HEK293 (cell line): Measurements from ENCODE around the gene COQ7.

Experiments
- CTCF ChIA-PET: fragments of 350-600 bp; formaldehyde crosslinking; extraction: SDS; loops from one replicate; lab custom pipeline; 2021; ENCODE audit warnings: antibody characterized with exemption; lab: Yijun Ruan, JAX
- POLR2A ChIA-PET: fragments of 300-600 bp; formaldehyde crosslinking; extraction: SDS; loops from one replicate; lab custom pipeline; 2020; ENCODE audit warnings: antibody characterized with exemption, inconsistent platforms; lab: Yijun Ruan, JAX
- H3K27ac ChIP-seq: fragments of 200-500 bp; sonication (Bioruptor generic); 2 replicates; pipeline ENCODE4 v1.5.1; 2014; ENCODE audit warnings: low read depth, low read length, control low read depth, inconsistent platforms; ENCODE audit errors: extremely low read depth
- H3K36me3 ChIP-seq, 2 experiments: fragments of 200-500 bp in 1 of 2; sonication (Bioruptor generic) in 1 of 2; 1 replicate in 1 of 2; 2 replicates in 1 of 2; pipeline ENCODE4 v1.5.1; 2014 to 2017; ENCODE audit warnings: inconsistent platforms in 2 of 2, low read length in 2 of 2; ENCODE audit not compliant: control insufficient read depth in 2 of 2, insufficient read depth in 1 of 2
- H3K4me1 ChIP-seq: fragments of 200-500 bp; sonication (Bioruptor generic); 2 replicates; pipeline ENCODE4 v1.5.1; 2014; ENCODE audit warnings: mild to moderate bottlenecking, low read length, inconsistent platforms; ENCODE audit not compliant: control insufficient read depth, insufficient read depth
- H3K4me3 ChIP-seq: 2 replicates; pipeline ENCODE4 v1.5.1; 2011; ENCODE audit warnings: low read depth, mild to moderate bottlenecking, control low read depth, low read length, moderate library complexity
- H3K9me3 ChIP-seq: fragments of 200-500 bp; sonication (Bioruptor generic); 2 replicates; pipeline ENCODE4 v1.5.1; 2014; ENCODE audit warnings: low read depth, low read length, inconsistent platforms; ENCODE audit not compliant: control insufficient read depth, insufficient read depth
- EGR2 ChIP-seq: fragments of 450-650 bp; formaldehyde crosslinking; IDR thresholded peaks from 2 replicates; pipeline ENCODE4 v1.5.1; 2016; ENCODE audit warnings: low read depth, missing biosample characterization, missing genetic modification characterization
- MEIS1 ChIP-seq: sonication (generic); formaldehyde crosslinking; IDR thresholded peaks from 2 replicates; pipeline ENCODE4 v1.8.1; 2022; ENCODE audit warnings: missing genetic modification reagents, mild to moderate bottlenecking, borderline replicate concordance
- OSR2 ChIP-seq: fragments of 450-650 bp; formaldehyde crosslinking; IDR thresholded peaks from 2 replicates; pipeline ENCODE4 v1.5.1; 2016; ENCODE audit warnings: missing biosample characterization, missing genetic modification characterization
- PRDM1 ChIP-seq: fragments of 450-650 bp; formaldehyde crosslinking; IDR thresholded peaks from 2 replicates; pipeline ENCODE4; 2016; ENCODE audit warnings: missing biosample characterization, missing genetic modification characterization
- SCRT1 ChIP-seq: fragments of 450-650 bp; formaldehyde crosslinking; IDR thresholded peaks from 2 replicates; pipeline ENCODE4 v1.5.1; 2016; ENCODE audit warnings: missing biosample characterization, missing genetic modification characterization, borderline replicate concordance
- TRIM28 ChIP-seq: IDR thresholded peaks from 2 replicates; pipeline ENCODE4 v1.6.1; 2011; ENCODE audit warnings: low read length, control low read depth, borderline replicate concordance
- ZBTB1 ChIP-seq: fragments of 450-650 bp; formaldehyde crosslinking; IDR thresholded peaks from 2 replicates; pipeline ENCODE4 v1.5.1; 2016; ENCODE audit warnings: missing biosample characterization, missing genetic modification characterization
- ZBTB48 ChIP-seq: fragments of 450-650 bp; formaldehyde crosslinking; IDR thresholded peaks from 2 replicates; pipeline ENCODE4 v1.5.1; 2016; ENCODE audit warnings: missing biosample characterization, missing genetic modification characterization
- ZFHX2 ChIP-seq: fragments of 450-650 bp; formaldehyde crosslinking; conservative IDR thresholded peaks from 2 replicates; pipeline ENCODE4 v1.5.1; 2016; ENCODE audit warnings: missing biosample characterization, missing genetic modification characterization
- ZNF202 ChIP-seq: fragments of 450-650 bp; formaldehyde crosslinking; IDR thresholded peaks from 2 replicates; pipeline ENCODE4 v1.5.1; 2016; ENCODE audit warnings: missing biosample characterization, missing genetic modification characterization, borderline replicate concordance
- ZNF24 ChIP-seq: fragments of 450-650 bp; formaldehyde crosslinking; IDR thresholded peaks from 2 replicates; pipeline ENCODE4 v1.5.1; 2016; ENCODE audit warnings: missing biosample characterization, missing genetic modification characterization
- ZNF311 ChIP-seq: fragments of 450-650 bp; formaldehyde crosslinking; IDR thresholded peaks from 2 replicates; pipeline ENCODE4 v1.5.1; 2017; ENCODE audit warnings: missing biosample characterization, missing genetic modification characterization, borderline replicate concordance
- ZNF354C ChIP-seq: fragments of 450-650 bp; formaldehyde crosslinking; IDR thresholded peaks from 2 replicates; pipeline ENCODE4 v1.5.1; 2016; ENCODE audit warnings: missing biosample characterization, missing genetic modification characterization, low read depth, borderline replicate concordance
- ZNF394 ChIP-seq: fragments of 450-650 bp; formaldehyde crosslinking; IDR thresholded peaks from 2 replicates; pipeline ENCODE4 v1.5.1; 2016; ENCODE audit warnings: missing biosample characterization, missing genetic modification characterization, mild to moderate bottlenecking, moderate library complexity, borderline replicate concordance
- ZNF596 ChIP-seq: fragments of 450-650 bp; IDR thresholded peaks from 2 replicates; pipeline ENCODE4 v1.5.0; 2018; ENCODE audit warnings: missing biosample characterization, mild to moderate bottlenecking, missing genetic modification characterization, moderate library complexity
- ZSCAN23 ChIP-seq: fragments of 450-650 bp; formaldehyde crosslinking; IDR thresholded peaks from 2 replicates; pipeline ENCODE4 v1.5.1; 2016; ENCODE audit warnings: missing biosample characterization, missing genetic modification characterization
- TF ChIP-seq, protein P1 (sequence below): fragments of 450-650 bp; formaldehyde crosslinking; IDR thresholded peaks from 2 replicates; pipeline ENCODE4 v1.5.1; 2016; ENCODE audit warnings: missing biosample characterization, missing genetic modification characterization
- TF ChIP-seq, protein P2 (sequence below): fragments of 450-650 bp; formaldehyde crosslinking; IDR thresholded peaks from 2 replicates; pipeline ENCODE4 v1.5.1; 2016; ENCODE audit warnings: missing biosample characterization, missing genetic modification characterization
- TF ChIP-seq, protein P3 (sequence below): fragments of 450-650 bp; formaldehyde crosslinking; IDR thresholded peaks from 2 replicates; pipeline ENCODE4; 2016; ENCODE audit warnings: missing biosample characterization, missing genetic modification characterization
- TF ChIP-seq, protein P4 (sequence below): IDR thresholded peaks from 2 replicates; pipeline ENCODE4 v1.6.1; 2011; ENCODE audit warnings: mild to moderate bottlenecking, low read depth, low read length, borderline replicate concordance
- TF ChIP-seq, protein P5 (sequence below): fragments of 450-650 bp; IDR thresholded peaks from 2 replicates; pipeline ENCODE4 v1.5.1; 2018; ENCODE audit warnings: missing biosample characterization, missing genetic modification characterization
- TF ChIP-seq, protein P6 (sequence below): fragments of 450-650 bp; formaldehyde crosslinking; IDR thresholded peaks from 2 replicates; pipeline ENCODE4 v1.5.1; 2017; ENCODE audit warnings: missing biosample characterization, missing genetic modification characterization
- TF ChIP-seq, protein P7 (sequence below): fragments of 450-650 bp; formaldehyde crosslinking; IDR thresholded peaks from 2 replicates; pipeline ENCODE4 v1.5.1; 2016; ENCODE audit warnings: missing biosample characterization, missing genetic modification characterization

The COQ7 gene

DNA sequence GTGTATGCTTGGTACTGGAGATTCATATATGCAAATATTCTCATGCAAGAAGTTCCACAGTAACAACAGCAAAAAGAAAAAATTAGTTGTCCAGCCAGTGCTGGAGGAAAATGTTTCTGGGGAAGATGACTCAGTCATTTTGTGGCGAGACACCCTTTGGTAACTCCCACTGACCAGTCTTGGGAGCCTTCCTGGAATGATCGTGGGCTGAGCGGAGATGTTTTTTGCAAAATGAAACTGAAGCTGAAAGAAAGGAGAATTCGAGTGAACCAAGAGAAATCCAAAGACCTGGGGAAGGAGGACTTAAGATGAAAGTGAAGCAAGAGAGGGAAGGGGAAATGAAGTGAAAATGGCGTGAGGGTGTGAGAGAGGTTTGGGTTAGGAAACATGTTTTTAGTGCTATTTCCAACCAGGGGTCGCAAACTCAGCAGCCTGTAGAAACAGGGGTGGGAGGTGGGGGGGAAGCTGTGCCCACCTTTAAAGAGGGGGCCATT is 51.6 kb downstream of the COQ7 start:
- H3K9me3 ChIP-seq = no peaks in the 10 kb centered on the region
- H3K27ac ChIP-seq = 0 out of 2 replicates have a peak overlapping the region, but pooled peaks have one; percentile 25
- ChIA-PET CTCF (interaction anchor here (0.6 to 2.4 kb wide), 5 partner anchors 32 to 66 kb away, joined by 3 to 11 read pairs (median 3); no protein-coding TSS in a partner anchor), POLR2A (interaction anchor here (0.6 kb wide), 1 partner anchor 49 kb away, joined by 3 read pairs; no protein-coding TSS in a partner anchor)
- TF ChIP-seq, protein P1, sequence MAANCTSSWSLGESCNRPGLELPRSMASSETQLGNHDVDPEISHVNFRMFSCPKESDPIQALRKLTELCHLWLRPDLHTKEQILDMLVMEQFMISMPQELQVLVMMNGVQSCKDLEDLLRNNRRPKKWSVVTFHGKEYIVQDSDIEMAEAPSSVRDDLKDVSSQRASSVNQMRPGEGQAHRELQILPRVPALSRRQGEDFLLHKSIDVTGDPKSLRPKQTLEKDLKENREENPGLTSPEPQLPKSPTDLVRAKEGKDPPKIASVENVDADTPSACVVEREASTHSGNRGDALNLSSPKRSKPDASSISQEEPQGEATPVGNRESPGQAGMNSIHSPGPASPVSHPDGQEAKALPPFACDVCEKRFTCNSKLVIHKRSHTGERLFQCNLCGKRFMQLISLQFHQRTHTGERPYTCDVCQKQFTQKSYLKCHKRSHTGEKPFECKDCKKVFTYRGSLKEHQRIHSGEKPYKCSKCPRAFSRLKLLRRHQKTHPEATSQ (tag by site-specific recombination) = no peak
- TF ChIP-seq, protein P2, sequence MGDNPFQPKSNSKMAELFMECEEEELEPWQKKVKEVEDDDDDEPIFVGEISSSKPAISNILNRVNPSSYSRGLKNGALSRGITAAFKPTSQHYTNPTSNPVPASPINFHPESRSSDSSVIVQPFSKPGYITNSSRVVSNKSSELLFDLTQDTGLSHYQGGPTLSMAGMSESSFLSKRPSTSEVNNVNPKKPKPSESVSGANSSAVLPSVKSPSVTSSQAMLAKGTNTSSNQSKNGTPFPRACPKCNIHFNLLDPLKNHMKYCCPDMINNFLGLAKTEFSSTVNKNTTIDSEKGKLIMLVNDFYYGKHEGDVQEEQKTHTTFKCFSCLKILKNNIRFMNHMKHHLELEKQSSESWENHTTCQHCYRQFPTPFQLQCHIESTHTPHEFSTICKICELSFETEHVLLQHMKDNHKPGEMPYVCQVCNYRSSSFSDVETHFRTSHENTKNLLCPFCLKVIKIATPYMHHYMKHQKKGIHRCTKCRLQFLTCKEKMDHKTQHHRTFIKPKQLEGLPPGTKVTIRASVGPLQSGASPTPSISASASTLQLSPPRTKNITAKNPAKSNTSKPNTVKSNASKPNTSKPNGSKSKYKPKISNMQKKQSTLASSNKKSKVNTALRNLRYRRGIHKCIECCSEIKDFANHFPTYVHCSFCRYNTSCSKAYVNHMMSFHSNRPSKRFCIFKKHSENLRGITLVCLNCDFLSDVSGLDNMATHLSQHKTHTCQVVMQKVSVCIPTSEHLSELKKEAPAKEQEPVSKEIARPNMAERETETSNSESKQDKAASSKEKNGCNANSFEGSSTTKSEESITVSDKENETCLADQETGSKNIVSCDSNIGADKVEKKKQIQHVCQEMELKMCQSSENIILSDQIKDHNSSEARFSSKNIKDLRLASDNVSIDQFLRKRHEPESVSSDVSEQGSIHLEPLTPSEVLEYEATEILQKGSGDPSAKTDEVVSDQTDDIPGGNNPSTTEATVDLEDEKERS = no peak
- TF ChIP-seq SCRT1 (no peak), ZBTB1 (tag by site-specific recombination) (no peak), EGR2 (tag by site-specific recombination) (peak; percentile 77), ZNF354C (tag by site-specific recombination) (no peak), MEIS1 (CRISPR knock-in tag) (no peak), ZNF394 (tag by site-specific recombination) (no peak), ZNF596 (tag by site-specific recombination) (no peak), ZBTB48 (tag by site-specific recombination) (no peak), PRDM1 (tag by site-specific recombination) (peak; percentile 95), ZNF24 (no peak), ZNF202 (tag by site-specific recombination) (no peak), TRIM28 (no peak), OSR2 (tag by site-specific recombination) (no peak), ZFHX2 (tag by site-specific recombination) (peak; percentile 53; the same call in 1 of the 2 replicates), ZNF311 (tag by site-specific recombination) (no peak), ZSCAN23 (tag by site-specific recombination) (no peak)
- TF ChIP-seq, protein P3, sequence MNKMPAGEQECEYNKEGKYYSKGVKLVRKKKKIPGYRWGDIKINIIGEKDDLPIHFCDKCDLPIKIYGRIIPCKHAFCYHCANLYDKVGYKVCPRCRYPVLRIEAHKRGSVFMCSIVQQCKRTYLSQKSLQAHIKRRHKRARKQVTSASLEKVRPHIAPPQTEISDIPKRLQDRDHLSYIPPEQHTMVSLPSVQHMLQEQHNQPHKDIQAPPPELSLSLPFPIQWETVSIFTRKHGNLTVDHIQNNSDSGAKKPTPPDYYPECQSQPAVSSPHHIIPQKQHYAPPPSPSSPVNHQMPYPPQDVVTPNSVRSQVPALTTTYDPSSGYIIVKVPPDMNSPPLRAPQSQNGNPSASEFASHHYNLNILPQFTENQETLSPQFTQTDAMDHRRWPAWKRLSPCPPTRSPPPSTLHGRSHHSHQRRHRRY (tag by site-specific recombination) = no peak
- TF ChIP-seq, protein P4, sequence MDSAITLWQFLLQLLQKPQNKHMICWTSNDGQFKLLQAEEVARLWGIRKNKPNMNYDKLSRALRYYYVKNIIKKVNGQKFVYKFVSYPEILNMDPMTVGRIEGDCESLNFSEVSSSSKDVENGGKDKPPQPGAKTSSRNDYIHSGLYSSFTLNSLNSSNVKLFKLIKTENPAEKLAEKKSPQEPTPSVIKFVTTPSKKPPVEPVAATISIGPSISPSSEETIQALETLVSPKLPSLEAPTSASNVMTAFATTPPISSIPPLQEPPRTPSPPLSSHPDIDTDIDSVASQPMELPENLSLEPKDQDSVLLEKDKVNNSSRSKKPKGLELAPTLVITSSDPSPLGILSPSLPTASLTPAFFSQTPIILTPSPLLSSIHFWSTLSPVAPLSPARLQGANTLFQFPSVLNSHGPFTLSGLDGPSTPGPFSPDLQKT = no peak
- TF ChIP-seq, protein P5, sequence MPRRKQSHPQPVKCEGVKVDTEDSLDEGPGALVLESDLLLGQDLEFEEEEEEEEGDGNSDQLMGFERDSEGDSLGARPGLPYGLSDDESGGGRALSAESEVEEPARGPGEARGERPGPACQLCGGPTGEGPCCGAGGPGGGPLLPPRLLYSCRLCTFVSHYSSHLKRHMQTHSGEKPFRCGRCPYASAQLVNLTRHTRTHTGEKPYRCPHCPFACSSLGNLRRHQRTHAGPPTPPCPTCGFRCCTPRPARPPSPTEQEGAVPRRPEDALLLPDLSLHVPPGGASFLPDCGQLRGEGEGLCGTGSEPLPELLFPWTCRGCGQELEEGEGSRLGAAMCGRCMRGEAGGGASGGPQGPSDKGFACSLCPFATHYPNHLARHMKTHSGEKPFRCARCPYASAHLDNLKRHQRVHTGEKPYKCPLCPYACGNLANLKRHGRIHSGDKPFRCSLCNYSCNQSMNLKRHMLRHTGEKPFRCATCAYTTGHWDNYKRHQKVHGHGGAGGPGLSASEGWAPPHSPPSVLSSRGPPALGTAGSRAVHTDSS (tag by site-specific recombination) = no peak
- TF ChIP-seq, protein P6, sequence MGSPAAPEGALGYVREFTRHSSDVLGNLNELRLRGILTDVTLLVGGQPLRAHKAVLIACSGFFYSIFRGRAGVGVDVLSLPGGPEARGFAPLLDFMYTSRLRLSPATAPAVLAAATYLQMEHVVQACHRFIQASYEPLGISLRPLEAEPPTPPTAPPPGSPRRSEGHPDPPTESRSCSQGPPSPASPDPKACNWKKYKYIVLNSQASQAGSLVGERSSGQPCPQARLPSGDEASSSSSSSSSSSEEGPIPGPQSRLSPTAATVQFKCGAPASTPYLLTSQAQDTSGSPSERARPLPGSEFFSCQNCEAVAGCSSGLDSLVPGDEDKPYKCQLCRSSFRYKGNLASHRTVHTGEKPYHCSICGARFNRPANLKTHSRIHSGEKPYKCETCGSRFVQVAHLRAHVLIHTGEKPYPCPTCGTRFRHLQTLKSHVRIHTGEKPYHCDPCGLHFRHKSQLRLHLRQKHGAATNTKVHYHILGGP = no peak
- TF ChIP-seq, protein P7, sequence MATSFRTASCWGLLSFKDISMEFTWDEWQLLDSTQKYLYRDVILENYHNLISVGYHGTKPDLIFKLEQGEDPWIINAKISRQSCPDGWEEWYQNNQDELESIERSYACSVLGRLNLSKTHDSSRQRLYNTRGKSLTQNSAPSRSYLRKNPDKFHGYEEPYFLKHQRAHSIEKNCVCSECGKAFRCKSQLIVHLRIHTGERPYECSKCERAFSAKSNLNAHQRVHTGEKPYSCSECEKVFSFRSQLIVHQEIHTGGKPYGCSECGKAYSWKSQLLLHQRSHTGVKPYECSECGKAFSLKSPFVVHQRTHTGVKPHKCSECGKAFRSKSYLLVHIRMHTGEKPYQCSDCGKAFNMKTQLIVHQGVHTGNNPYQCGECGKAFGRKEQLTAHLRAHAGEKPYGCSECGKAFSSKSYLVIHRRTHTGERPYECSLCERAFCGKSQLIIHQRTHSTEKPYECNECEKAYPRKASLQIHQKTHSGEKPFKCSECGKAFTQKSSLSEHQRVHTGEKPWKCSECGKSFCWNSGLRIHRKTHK (tag by site-specific recombination) = no peak
- H3K4me3 ChIP-seq = peak overlapping the region; percentile 7; the same call in 1 of the 2 replicates
- peaks cover 9% of the 10 kb centered on the region; the same call in 1 of the 2 replicates for H3K4me1 ChIP-seq
- H3K36me3 ChIP-seq = peaks cover 3 to 16% of the 10 kb centered on the region in 2 experiments; a peak in 2 of 3 replicates
